Right atrium auricular region (tissue), 2 donors: ENCODE data around the gene SHD. TPM values are rescaled to one million over a fixed set of nuclear protein-coding genes. Genes with fewer than 3 reads are reported as not detected.

Experiments used
- DNase-seq: peaks from one replicate; pipeline ENCODE4 v3.0.0-alpha.2; 2019; ENCODE audit warnings: low spot score
- H3K27ac ChIP-seq, 2 donors: fragments of 200-600 bp; sonication (generic); 1 replicate in 1 of 2; 2 replicates in 1 of 2; pipeline ENCODE4 v1.5.1; 2016 to 2019
- H3K27me3 ChIP-seq, 2 donors: fragments of 200-600 bp; sonication (generic); one replicate each; pipeline versions ENCODE4 v1.5.1 to v1.6.0; 2017 to 2019
- H3K36me3 ChIP-seq: fragments of 200-600 bp; sonication (generic); one replicate; pipeline ENCODE4 v1.5.1; 2016
- H3K4me1 ChIP-seq, 2 donors: fragments of 200-600 bp; sonication (generic); one replicate each; pipeline versions ENCODE4 v1.5.1 to v1.6.0; 2017 to 2019
- H3K4me3 ChIP-seq, 2 donors: fragments of 200-600 bp; sonication (generic); 1 replicate in 1 of 2; 2 replicates in 1 of 2; pipeline ENCODE4 v1.5.1; 2017 to 2019; ENCODE audit warnings: mild to moderate bottlenecking in 1 of 2, moderate library complexity in 1 of 2
- H3K9me3 ChIP-seq, 2 donors: fragments of 200-600 bp; sonication (generic); one replicate each; pipeline ENCODE4 v1.5.1; 2019
- CTCF ChIP-seq, 2 donors: fragments of 200-600 bp; sonication (generic); IDR thresholded peaks; one replicate each; pipeline ENCODE4 v1.5.1; 2019; ENCODE audit warnings: antibody characterized with exemption in 2 of 2
- total RNA-seq, 2 donors: library from RNA; depleted of rRNA; stranded (reverse); fragments of >200 nt; gene quantifications; one replicate each; pipeline ENCODE4 v1.1.0, GENCODE V29; 2016

SHD gene
- total RNA-seq, 2 donors from 2014 or later: 24.2 to 24.6 TPM

GRCh38 chr19:4310247-4311121 is 31.4 kb downstream of the SHD start:
- TF ChIP-seq CTCF (IDR thresholded peaks at IDR 0.05): no peak
- H3K4me3 ChIP-seq: no peak overlapping the region
- H3K9me3 ChIP-seq: no peaks in the 10 kb centered on the region
- H3K36me3 ChIP-seq: no peaks in the 10 kb centered on the region
- no peak overlapping the region for H3K27ac ChIP-seq
- DNase-seq: no peak
- no peaks in the 10 kb centered on the region for H3K4me1 ChIP-seq
- H3K27me3 ChIP-seq: no peaks in the 10 kb centered on the region

- TF ChIP-seq CTCF (IDR thresholded peaks at IDR 0.05): no peak
- no peaks in the 10 kb centered on the region for H3K4me1 ChIP-seq
- H3K27me3 ChIP-seq: no peaks in the 10 kb centered on the region
- no peaks in the 10 kb centered on the region for H3K9me3 ChIP-seq
- H3K36me3 ChIP-seq: no peaks in the 10 kb centered on the region
- H3K27ac ChIP-seq: no peak overlapping the region
- no peak for DNase-seq
- no peak overlapping the region for H3K4me3 ChIP-seq
These were observed 34.9 kb downstream of the SHD start for GRCh38 chr19:4313847-4314490.

- no peaks in the 10 kb centered on the region for H3K4me1 ChIP-seq
- H3K9me3 ChIP-seq: no peaks in the 10 kb centered on the region
- no peak for TF ChIP-seq CTCF (IDR thresholded peaks at IDR 0.05)
- no peaks in the 10 kb centered on the region for H3K27me3 ChIP-seq
- H3K36me3 ChIP-seq: no peaks in the 10 kb centered on the region
- no peak overlapping the region for H3K27ac ChIP-seq
- no peak overlapping the region for H3K4me3 ChIP-seq
- DNase-seq: no peak
These were observed 37.9 kb downstream of the SHD start for GRCh38 chr19:4316956-4317355.

GRCh38 chr19:4318460-4318859 is 39.4 kb downstream of the SHD start:
- H3K36me3 ChIP-seq: no peaks in the 10 kb centered on the region
- no peaks in the 10 kb centered on the region for H3K27me3 ChIP-seq
- TF ChIP-seq CTCF (IDR thresholded peaks at IDR 0.05): no peak

GRCh38 chr19:4319067-4319718 is 40.1 kb downstream of the SHD start:
- Histone ChIP-seq H3K36me3 (no peaks in the 10 kb centered on the region), H3K27ac (no peak overlapping the region), H3K4me1 (no peaks in the 10 kb centered on the region), H3K27me3 (no peaks in the 10 kb centered on the region), H3K4me3 (no peak overlapping the region), H3K9me3 (no peaks in the 10 kb centered on the region)
- no peak for DNase-seq
- no peak for TF ChIP-seq CTCF (IDR thresholded peaks at IDR 0.05)

More at GRCh38 chr19:4318460-4318859, 39.4 kb downstream of the SHD start:
- Histone ChIP-seq H3K4me3 (no peak overlapping the region), H3K9me3 (no peaks in the 10 kb centered on the region), H3K27ac (no peak overlapping the region), H3K4me1 (no peaks in the 10 kb centered on the region)
- DNase-seq: no peak
